Measurements from ENCODE around the gene RDH5.

Gene RDH5

DNA sequence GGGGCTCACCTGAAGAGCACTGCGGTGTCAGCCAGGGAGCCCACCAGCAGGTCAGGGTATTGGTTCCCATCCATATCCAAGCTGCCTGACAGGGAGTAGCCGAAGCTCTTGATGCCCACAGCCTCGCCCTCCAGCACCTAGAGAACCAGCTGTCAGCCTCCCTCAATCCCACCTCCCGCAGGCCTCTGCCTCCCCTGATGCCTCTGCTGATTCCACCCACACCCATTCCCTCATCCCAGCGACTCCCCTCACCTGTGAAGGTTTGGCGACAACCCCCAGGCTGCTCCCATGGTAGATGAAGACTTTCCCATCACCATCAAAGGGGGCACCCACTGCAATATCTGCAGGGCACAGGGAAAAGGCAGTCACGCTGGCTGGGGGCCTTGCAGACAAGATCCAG is 22.5 kb upstream of the RDH5 start:
- no peak overlapping the region for H2AFZ ChIP-seq (ENCODE audit: low read depth, low read length, severe bottlenecking)
- no peaks in the 10 kb centered on the region for H3K27me3 ChIP-seq (ENCODE audit: low read length)
- H3K4me2 ChIP-seq (ENCODE audit: low read depth, low read length, poor library complexity, severe bottlenecking): no peak overlapping the region
- no peaks in the 10 kb centered on the region for H4K20me1 ChIP-seq (ENCODE audit: low read depth, low read length)
- no peaks in the 10 kb centered on the region for H3K36me3 ChIP-seq (ENCODE audit: low read length)
- H3K9me3 ChIP-seq (ENCODE audit: insufficient read depth, low read length): no peaks in the 10 kb centered on the region
- no peak overlapping the region for H3K9ac ChIP-seq (ENCODE audit: low read length)
- H3K79me2 ChIP-seq (ENCODE audit: insufficient read depth, low read length): no peaks in the 10 kb centered on the region
- no peaks in the 10 kb centered on the region for H3K9me2 ChIP-seq (replicated peaks; ENCODE audit: insufficient read depth, low read length)
- no peak overlapping the region for H3K27ac ChIP-seq (ENCODE audit: low read depth, low read length)
- H3K4me3 ChIP-seq (ENCODE audit: insufficient read depth, low read length, poor library complexity, severe bottlenecking): no peak overlapping the region
- no peaks in the 10 kb centered on the region for H3F3A ChIP-seq (ENCODE audit: insufficient read depth)
- TF ChIP-seq EZH2phosphoT487 (conservative IDR thresholded peaks at IDR 0.05; ENCODE audit: low read length) (no peak), CTCF (IDR thresholded peaks at IDR 0.05; ENCODE audit: insufficient read depth, low read length, poor library complexity, severe bottlenecking) (no peak)

GRCh38 chr12:55698241-55698955 is 21.8 kb upstream of the RDH5 start:
- H3F3A ChIP-seq (ENCODE audit: insufficient read depth): no peaks in the 10 kb centered on the region
- TF ChIP-seq EZH2phosphoT487 (conservative IDR thresholded peaks at IDR 0.05; ENCODE audit: low read length): no peak
- TF ChIP-seq CTCF (IDR thresholded peaks at IDR 0.05; ENCODE audit: insufficient read depth, low read length, poor library complexity, severe bottlenecking): no peak

GRCh38 chr12:55698965-55699364 is 21.2 kb upstream of the RDH5 start:
- H2AFZ ChIP-seq (ENCODE audit: low read depth, low read length, severe bottlenecking): no peak overlapping the region
- no peak overlapping the region for H3K4me3 ChIP-seq (ENCODE audit: insufficient read depth, low read length, poor library complexity, severe bottlenecking)
- H4K20me1 ChIP-seq (ENCODE audit: low read depth, low read length): no peaks in the 10 kb centered on the region
- no peaks in the 10 kb centered on the region for H3K9me2 ChIP-seq (replicated peaks; ENCODE audit: insufficient read depth, low read length)
- H3F3A ChIP-seq (ENCODE audit: insufficient read depth): no peaks in the 10 kb centered on the region
- no peaks in the 10 kb centered on the region for H3K36me3 ChIP-seq (ENCODE audit: low read length)
- no peak for TF ChIP-seq EZH2phosphoT487 (conservative IDR thresholded peaks at IDR 0.05; ENCODE audit: low read length)
- TF ChIP-seq CTCF (IDR thresholded peaks at IDR 0.05; ENCODE audit: insufficient read depth, low read length, poor library complexity, severe bottlenecking): no peak
- no peak overlapping the region for H3K4me2 ChIP-seq (ENCODE audit: low read depth, low read length, poor library complexity, severe bottlenecking)
- no peak overlapping the region for H3K27ac ChIP-seq (ENCODE audit: low read depth, low read length)
- no peaks in the 10 kb centered on the region for H3K27me3 ChIP-seq (ENCODE audit: low read length)
- no peaks in the 10 kb centered on the region for H3K9me3 ChIP-seq (ENCODE audit: insufficient read depth, low read length)
- H3K79me2 ChIP-seq (ENCODE audit: insufficient read depth, low read length): no peaks in the 10 kb centered on the region
- H3K9ac ChIP-seq (ENCODE audit: low read length): no peak overlapping the region

More at GRCh38 chr12:55698241-55698955, 21.8 kb upstream of the RDH5 start:
- no peak overlapping the region for H2AFZ ChIP-seq (ENCODE audit: low read depth, low read length, severe bottlenecking)
- H3K36me3 ChIP-seq (ENCODE audit: low read length): no peaks in the 10 kb centered on the region
- H3K9ac ChIP-seq (ENCODE audit: low read length): no peak overlapping the region
- no peaks in the 10 kb centered on the region for H4K20me1 ChIP-seq (ENCODE audit: low read depth, low read length)
- no peaks in the 10 kb centered on the region for H3K79me2 ChIP-seq (ENCODE audit: insufficient read depth, low read length)
- H3K9me2 ChIP-seq (replicated peaks; ENCODE audit: insufficient read depth, low read length): no peaks in the 10 kb centered on the region
- no peak overlapping the region for H3K4me2 ChIP-seq (ENCODE audit: low read depth, low read length, poor library complexity, severe bottlenecking)
- no peaks in the 10 kb centered on the region for H3K27me3 ChIP-seq (ENCODE audit: low read length)
- H3K4me3 ChIP-seq (ENCODE audit: insufficient read depth, low read length, poor library complexity, severe bottlenecking): no peak overlapping the region
- no peak overlapping the region for H3K27ac ChIP-seq (ENCODE audit: low read depth, low read length)
- H3K9me3 ChIP-seq (ENCODE audit: insufficient read depth, low read length): no peaks in the 10 kb centered on the region

All from SU-DHL-6 (cell line).